Upper lobe of left lung (tissue), 6 donors: ENCODE measurements around the gene TMPRSS9. TPM values are rescaled to one million over a fixed set of nuclear protein-coding genes. Genes with fewer than 3 reads are reported as not detected.

ENCODE experiments used
- ATAC-seq, 2 donors: fragments of 200-7000 bp; cut with Tn5 transposase; one replicate each; pipeline ENCODE4 v1.9.1; 2022; ENCODE audit warnings: mild to moderate bottlenecking in 2 of 2, moderate library complexity in 2 of 2; ENCODE audit not compliant: low FRiP score in 2 of 2
- DNase-seq, 2 donors: peaks; one replicate each; pipeline ENCODE4 v3.0.0-alpha.2; 2019 to 2020
- H3K27ac ChIP-seq, 4 donors: fragments of 200-600 bp; sonication (generic); one replicate each; pipeline ENCODE4 v1.5.1; 2016 to 2019
- H3K27me3 ChIP-seq, 4 donors: fragments of 200-600 bp; sonication (generic); one replicate each; pipeline ENCODE4 v1.5.1; 2017 to 2019
- H3K36me3 ChIP-seq, 4 donors: fragments of 200-600 bp; sonication (generic); one replicate each; pipeline ENCODE4 v1.5.1; 2016 to 2019
- H3K4me1 ChIP-seq, 4 donors: fragments of 200-600 bp; sonication (generic); one replicate each; pipeline ENCODE4 v1.5.1; 2018 to 2019
- H3K4me3 ChIP-seq, 4 donors: fragments of 200-600 bp; sonication (generic); one replicate each; pipeline ENCODE4 v1.5.1; 2017 to 2019; ENCODE audit warnings: mild to moderate bottlenecking in 2 of 4, moderate library complexity in 1 of 4
- H3K9me3 ChIP-seq, 4 donors: fragments of 200-600 bp; sonication (generic); one replicate each; pipeline ENCODE4 v1.5.1; 2018 to 2019
- CTCF ChIP-seq, 6 experiments: fragments of 450-650 bp in 4 of 6; fragments of 200-600 bp in 2 of 6; sonication (generic) in 2 of 6; IDR thresholded peaks; one replicate each; pipeline ENCODE4 v1.5.1; 2016 to 2019; ENCODE audit warnings: antibody characterized with exemption in 6 of 6
- EP300 ChIP-seq, 4 donors: sonication (generic); formaldehyde crosslinking; IDR thresholded peaks; one replicate each; pipeline ENCODE4 v1.5.1; 2017; ENCODE audit warnings: antibody characterized with exemption in 4 of 4, control low read depth in 2 of 4
- POLR2A ChIP-seq, 4 donors: fragments of 450-650 bp; IDR thresholded peaks; one replicate each; pipeline ENCODE4 v1.5.1; 2016 to 2017; ENCODE audit warnings: antibody characterized with exemption in 4 of 4, mild to moderate bottlenecking in 2 of 4
- POLR2AphosphoS5 ChIP-seq, 2 donors: sonication (generic); formaldehyde crosslinking; IDR thresholded peaks; one replicate each; pipeline ENCODE4 v1.5.1; 2017; ENCODE audit warnings: antibody characterized with exemption in 2 of 2
- WGBS, 2 donors: methylation state at CpG; one replicate each; pipeline ENCODE4 v1.1.5; 2017 to 2018; 5-methylcytosine and 5-hydroxymethylcytosine counted together
- total RNA-seq, 6 donors: library from RNA; depleted of rRNA in 4 of 6; stranded (reverse); fragments of >200 nt in 4 of 6; gene quantifications; one replicate each; pipeline versions ENCODE4 v1.1.0 to v1.2.1, GENCODE V29; 2016 to 2021
- donor health status: DM: no; HTN: no; CAD: no; lungs with moderate emphysema.
- donor health status: DM: no; HTN: yes; CAD: no; lungs with severe emphysema.

The TMPRSS9 gene
- total RNA-seq, 6 donors from 2014 or later: 0.14 to 0.55 (median 0.26) TPM; not detected in 2

- peaks cover 0 to 6% (median 0%) of the 10 kb centered on the region in 4 donors for H3K9me3 ChIP-seq
- H3K4me1 ChIP-seq: no peaks in the 10 kb centered on the region
- H3K36me3 ChIP-seq: no peaks in the 10 kb centered on the region
- 89 to 93% methylated on average over 7 of the region's 7 CpGs for WGBS, 2 donors
- ATAC-seq: no peak
- no peak for DNase-seq
- H3K27me3 ChIP-seq: no peaks in the 10 kb centered on the region
- H3K4me3 ChIP-seq: no peak overlapping the region
- TF ChIP-seq POLR2AphosphoS5 (IDR thresholded peaks at IDR 0.05) (no peak), POLR2A (IDR thresholded peaks at IDR 0.05) (no peak), CTCF (IDR thresholded peaks at IDR 0.05) (no peak), EP300 (IDR thresholded peaks at IDR 0.05) (no peak)
- no peak overlapping the region for H3K27ac ChIP-seq
These were observed 49.4 kb downstream of the TMPRSS9 start for GRCh38 chr19:2409352-2409912.

- ATAC-seq: no peak
- no peak for DNase-seq
- Histone ChIP-seq H3K4me1 (no peaks in the 10 kb centered on the region), H3K27ac (no peak overlapping the region), H3K4me3 (no peak overlapping the region), H3K27me3 (no peaks in the 10 kb centered on the region), H3K36me3 (no peaks in the 10 kb centered on the region), H3K9me3 (peaks cover 0 to 6% (median 0%) of the 10 kb centered on the region in 4 donors)
- TF ChIP-seq POLR2AphosphoS5 (IDR thresholded peaks at IDR 0.05) (no peak), EP300 (IDR thresholded peaks at IDR 0.05) (no peak), POLR2A (IDR thresholded peaks at IDR 0.05) (no peak), CTCF (IDR thresholded peaks at IDR 0.05) (no peak)
- 94% methylated on average over 2 to 7 of the region's 7 CpGs for WGBS, 2 donors
These were observed 50.0 kb downstream of the TMPRSS9 start for GRCh38 chr19:2410023-2410422.

DNA sequence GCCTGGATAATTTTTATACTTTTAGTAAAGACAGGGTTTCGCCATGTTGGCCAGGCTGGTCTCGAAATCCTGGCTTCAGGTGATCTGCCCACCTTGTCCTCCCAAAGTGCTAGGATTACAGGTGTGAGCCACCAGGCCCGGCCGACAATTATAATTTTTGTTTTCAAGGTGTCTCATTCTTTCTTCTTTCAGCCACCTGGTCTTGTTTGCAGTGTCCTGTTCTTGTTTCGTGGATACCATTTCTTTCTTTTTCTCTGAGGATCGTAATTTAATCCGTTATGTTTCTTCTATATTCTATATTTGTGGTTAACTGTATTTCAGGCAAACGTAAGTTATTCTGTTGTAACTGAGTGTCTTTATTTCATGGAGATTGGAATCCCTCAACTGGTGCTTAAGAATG is 51.6 kb downstream of the TMPRSS9 start:
- ATAC-seq: no peak
- Histone ChIP-seq H3K27ac (no peak overlapping the region), H3K27me3 (no peaks in the 10 kb centered on the region), H3K4me1 (no peaks in the 10 kb centered on the region), H3K36me3 (peaks cover 0 to under 1% (median 0%) of the 10 kb centered on the region in 4 donors), H3K9me3 (peaks cover 0 to 6% (median 0%) of the 10 kb centered on the region in 4 donors), H3K4me3 (no peak overlapping the region)
- TF ChIP-seq POLR2AphosphoS5 (IDR thresholded peaks at IDR 0.05): no peak
- no peak for TF ChIP-seq CTCF (IDR thresholded peaks at IDR 0.05)
- TF ChIP-seq POLR2A (IDR thresholded peaks at IDR 0.05): no peak
- TF ChIP-seq EP300 (IDR thresholded peaks at IDR 0.05): no peak
- DNase-seq: no peak
- 87 to 93% methylated on average over 8 of the region's 8 CpGs for WGBS, 2 donors

- whole genome bisulfite sequencing, 2 donors: 51 to 58% methylated on average over 2 of the region's 2 CpGs
- H3K4me1 ChIP-seq: no peaks in the 10 kb centered on the region
- TF ChIP-seq CTCF (IDR thresholded peaks at IDR 0.05) (no peak), POLR2A (IDR thresholded peaks at IDR 0.05) (no peak), EP300 (IDR thresholded peaks at IDR 0.05) (no peak), POLR2AphosphoS5 (IDR thresholded peaks at IDR 0.05) (no peak)
- no peak for DNase-seq
- no peak overlapping the region for H3K27ac ChIP-seq
- peaks cover 0 to 3% (median 0%) of the 10 kb centered on the region in 4 donors for H3K36me3 ChIP-seq
- no peak overlapping the region for H3K4me3 ChIP-seq
- H3K27me3 ChIP-seq: no peaks in the 10 kb centered on the region
- H3K9me3 ChIP-seq: peaks cover 0 to 6% (median 0%) of the 10 kb centered on the region in 4 donors
- no peak for ATAC-seq
These were observed 52.4 kb downstream of the TMPRSS9 start for GRCh38 chr19:2412449-2412848.

DNA sequence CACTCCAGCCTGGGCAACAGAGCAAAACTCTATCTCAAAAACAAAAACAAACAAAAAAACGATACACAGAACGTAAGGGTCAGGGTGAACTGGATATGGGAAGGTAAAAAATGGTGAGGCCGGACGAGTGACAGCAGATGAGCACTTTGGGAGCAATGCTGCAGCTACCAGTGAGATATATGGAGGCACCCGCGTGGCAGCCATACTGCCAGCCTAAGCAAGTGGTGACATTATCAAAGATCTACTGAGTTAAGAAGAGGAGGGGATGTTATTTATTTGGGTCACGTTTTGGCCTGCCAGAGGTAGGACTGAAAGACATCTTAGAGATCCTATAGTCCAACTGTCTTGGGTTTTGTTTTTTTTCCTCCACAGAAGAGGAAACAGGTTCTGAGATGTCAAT is 53.1 kb downstream of the TMPRSS9 start:
- Histone ChIP-seq H3K27ac (no peak overlapping the region), H3K27me3 (no peaks in the 10 kb centered on the region), H3K4me3 (no peak overlapping the region), H3K9me3 (peaks cover 0 to 6% (median 0%) of the 10 kb centered on the region in 4 donors), H3K4me1 (no peaks in the 10 kb centered on the region), H3K36me3 (peaks cover 0 to 4% (median 1%) of the 10 kb centered on the region in 4 donors)
- 83 to 84% methylated on average over 7 of the region's 7 CpGs for WGBS, 2 donors
- TF ChIP-seq CTCF (IDR thresholded peaks at IDR 0.05) (no peak), POLR2A (IDR thresholded peaks at IDR 0.05) (no peak), EP300 (IDR thresholded peaks at IDR 0.05) (no peak), POLR2AphosphoS5 (IDR thresholded peaks at IDR 0.05) (no peak)
- no peak for DNase-seq
- no peak for ATAC-seq
